GM18520 (cell line): ENCODE results near the gene BIVM.

Experiments
- ATAC-seq: cut with Tn5 transposase; IDR thresholded peaks from one replicate; pipeline ENCODE4 v1.9.1; 2021; ENCODE audit not compliant: unreplicated experiment

The BIVM gene

DNA sequence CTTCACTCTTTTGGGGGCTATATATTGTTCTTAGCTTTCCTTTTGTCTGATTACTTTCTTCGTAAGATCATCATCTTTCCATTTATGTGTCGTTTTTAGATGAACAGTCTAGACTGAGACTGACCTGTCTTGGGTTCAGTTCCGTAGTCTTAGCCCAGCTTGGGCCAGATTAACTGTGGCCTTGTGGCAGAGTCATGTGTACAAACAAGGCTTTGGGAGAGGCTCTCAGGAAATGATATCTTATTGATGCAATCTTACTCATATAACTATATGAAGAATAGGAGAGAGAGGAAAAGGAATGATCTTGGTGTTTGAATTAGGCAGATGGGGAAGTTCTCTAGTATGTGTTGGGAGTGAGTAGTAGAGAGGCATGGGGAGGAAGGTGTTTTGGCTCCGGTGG lies 40.1 kb downstream of the BIVM start:
- ATAC-seq: no peak

DNA sequence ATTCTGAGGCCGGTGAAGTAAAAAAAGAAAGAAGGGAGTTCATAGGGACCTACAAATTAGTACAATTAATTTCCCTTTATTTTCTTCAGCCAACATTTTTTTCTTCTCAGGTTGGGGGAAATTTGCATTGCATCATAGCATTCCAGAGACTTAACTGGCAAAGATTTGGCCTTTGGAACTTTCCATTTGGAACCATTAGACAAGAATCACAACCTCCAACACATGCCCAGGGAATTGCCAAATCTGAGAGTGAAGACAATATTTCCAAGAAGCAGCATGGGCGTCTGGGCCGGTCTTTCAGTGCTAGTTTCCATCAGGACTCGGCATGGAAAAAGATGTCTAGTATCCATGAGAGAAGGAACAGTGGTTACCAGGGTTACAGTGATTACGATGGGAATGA lies 40.5 kb downstream of the BIVM start:
- no peak for ATAC-seq

- peak; percentile 5 for ATAC-seq
Observed at GRCh38 chr13:102845289-102845629, 46.3 kb downstream of the BIVM start.

DNA sequence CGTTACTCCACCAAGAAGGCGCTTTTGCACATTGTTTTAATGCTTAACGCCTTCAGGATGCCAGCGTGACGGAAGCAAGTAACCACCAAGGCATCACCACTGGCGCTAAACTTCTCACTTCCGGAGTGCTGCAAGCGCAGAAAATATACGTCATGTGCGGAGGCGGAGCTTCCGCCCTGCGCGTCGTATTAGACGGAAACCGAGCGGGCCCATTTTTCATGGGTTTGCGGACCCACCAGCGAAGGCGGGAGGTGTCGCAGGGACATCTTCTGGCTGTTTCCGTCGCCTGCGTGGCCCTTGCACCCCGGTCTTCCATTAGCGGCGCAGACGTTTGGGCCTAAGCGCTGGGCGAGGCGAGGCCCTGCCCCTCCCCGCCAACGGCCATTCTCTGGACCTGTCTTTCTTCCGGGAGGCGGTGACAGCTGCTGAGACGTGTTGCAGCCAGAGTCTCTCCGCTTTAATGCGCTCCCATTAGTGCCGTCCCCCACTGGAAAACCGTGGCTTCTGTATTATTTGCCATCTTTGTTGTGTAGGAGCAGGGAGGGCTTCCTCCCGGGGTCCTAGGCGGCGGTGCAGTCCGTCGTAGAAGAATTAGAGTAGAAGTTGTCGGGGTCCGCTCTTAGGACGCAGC lies 46.8 kb downstream of the BIVM start, which contains the start of gene ERCC5:
TSS of gene ERCC5 (plus strand) at position 403 of the 631 bp plus-strand sequence. CDS start 235 bp downstream, outside the sequence.
- ATAC-seq: peak; percentile 84

- peak; percentile 23 for ATAC-seq
Observed at GRCh38 chr13:102846261-102847015, 47.5 kb downstream of the BIVM start.

GRCh38 chr13:102847272-102848234 lies 48.6 kb downstream of the BIVM start:
- no peak for ATAC-seq

GRCh38 chr13:102848956-102849355 lies 50.0 kb downstream of the BIVM start:
- no peak for ATAC-seq

DNA sequence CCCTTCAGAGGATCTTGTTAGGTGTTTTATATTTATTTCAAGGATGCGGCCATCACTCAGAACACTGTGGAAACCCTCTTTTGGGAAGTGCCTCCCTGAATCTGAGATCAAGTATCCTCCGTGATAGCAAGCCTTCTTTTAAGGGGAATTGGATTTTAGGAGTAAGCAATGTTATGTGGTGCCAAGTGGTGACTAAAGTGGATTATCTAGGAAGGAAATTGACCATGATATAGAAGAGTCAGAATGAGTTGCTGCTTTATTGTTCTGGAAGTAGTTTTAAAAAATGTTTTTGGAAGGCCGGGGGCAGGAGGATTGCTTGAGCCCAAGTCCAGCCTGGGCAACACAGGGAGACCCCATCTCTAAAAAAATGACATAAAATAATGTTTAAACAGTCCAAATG lies 53.6 kb downstream of the BIVM start:
- no peak for ATAC-seq

- ATAC-seq: no peak
Observed at GRCh38 chr13:102854675-102855074, 55.8 kb downstream of the BIVM start.

DNA sequence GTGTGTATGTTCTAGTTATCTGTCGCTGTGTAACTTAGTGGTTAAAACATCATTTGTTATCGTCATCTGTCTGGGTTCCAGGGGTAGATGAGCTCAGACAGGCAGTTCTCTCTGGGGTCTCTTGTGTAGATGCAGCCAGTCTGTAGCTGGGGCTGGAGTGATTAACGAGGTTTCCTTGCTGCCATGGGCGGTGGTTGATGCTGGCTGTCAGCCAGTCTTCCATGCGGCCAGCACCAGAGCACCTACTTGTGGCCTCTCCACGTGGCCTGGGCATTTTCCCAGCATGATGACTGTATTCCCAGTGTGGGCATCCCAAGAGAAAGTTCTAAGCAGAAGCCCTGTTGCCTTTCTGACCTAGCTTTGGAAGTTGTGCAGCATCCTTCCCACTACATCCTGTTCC lies 57.6 kb downstream of the BIVM start:
- ATAC-seq: no peak

- ATAC-seq: no peak
Observed at GRCh38 chr13:102862624-102863210, 63.8 kb downstream of the BIVM start.

GRCh38 chr13:102863590-102863989 lies 64.7 kb downstream of the BIVM start:
- no peak for ATAC-seq

- no peak for ATAC-seq
Observed at GRCh38 chr13:102868366-102868936, 69.5 kb downstream of the BIVM start.

- no peak for ATAC-seq
Observed at GRCh38 chr13:102869948-102870676, 71.2 kb downstream of the BIVM start.

DNA sequence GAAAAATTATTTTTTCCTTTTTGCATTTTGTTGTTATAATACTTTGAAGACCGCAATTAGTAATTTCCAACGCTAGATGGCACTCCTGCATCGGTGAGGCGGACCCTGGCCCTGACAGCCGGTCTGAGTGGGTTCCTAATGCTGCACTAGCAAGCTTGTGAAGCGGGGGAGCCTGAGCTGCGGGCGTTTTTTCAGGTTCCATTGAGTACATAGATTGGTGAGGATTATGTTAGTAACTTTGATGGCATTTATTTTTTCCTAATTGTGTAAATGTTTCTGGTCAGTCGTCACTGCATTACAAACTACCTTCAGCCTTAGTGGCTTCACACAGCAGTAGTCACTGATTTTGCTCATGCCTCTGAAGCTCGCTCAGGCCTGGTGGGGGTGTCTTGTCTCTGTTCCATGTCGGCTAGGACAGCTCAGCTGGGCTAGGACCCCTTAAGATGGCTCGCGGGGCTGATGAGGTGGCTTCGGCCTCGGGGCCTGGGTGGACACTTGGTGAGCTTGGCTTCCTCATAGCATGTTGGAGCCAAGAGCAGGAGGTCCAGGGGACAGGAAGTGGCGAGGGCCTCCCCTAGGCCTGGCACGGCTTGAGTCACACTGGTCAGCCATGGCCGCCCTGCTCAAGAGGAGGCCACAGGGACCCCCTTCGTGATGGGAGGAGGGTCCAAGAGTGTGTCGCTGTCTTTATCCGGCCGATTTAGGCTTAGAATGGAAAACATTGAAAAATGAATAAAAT lies 71.9 kb downstream of the BIVM start:
- ATAC-seq: peak; percentile 30

GRCh38 chr13:102872131-102872530 lies 73.2 kb downstream of the BIVM start:
- ATAC-seq: no peak

DNA sequence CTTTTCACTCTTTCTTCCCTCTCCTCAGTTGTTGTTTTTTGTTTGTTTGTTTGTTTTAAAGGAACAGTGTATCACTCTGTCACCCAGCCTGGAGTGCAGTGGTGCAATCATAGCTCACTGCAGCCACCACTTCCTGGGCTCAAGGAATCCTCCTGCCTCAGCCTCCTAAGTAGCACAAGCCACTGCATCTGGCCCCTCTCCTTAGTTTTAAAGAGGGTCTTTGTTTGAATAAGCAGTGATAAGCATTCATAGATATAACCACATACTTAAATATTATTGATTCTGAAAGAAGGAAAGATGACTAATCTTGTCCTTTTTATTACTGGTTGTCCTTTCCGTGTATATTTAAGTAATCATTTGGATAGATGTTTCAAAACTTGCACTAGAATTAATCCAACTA lies 73.6 kb downstream of the BIVM start:
- no peak for ATAC-seq

DNA sequence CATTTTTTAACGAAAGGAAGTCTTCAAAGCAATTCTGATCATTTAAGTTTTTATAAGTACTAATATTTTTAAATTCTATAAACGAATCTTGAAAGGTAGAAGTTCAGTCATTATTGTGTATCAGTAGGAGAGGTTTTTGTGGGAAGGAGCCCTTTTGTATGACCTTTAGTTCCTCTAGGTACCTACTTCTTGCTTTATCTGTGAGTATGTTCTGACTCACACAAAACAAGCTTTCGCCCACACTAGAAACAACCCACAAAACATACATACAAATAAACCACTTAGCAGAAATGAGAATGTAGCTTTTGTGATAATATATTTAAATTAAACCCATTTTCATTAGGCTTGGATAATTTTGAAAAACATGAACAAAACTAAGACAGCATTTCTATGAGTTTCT lies 74.7 kb downstream of the BIVM start:
- ATAC-seq: peak; percentile 87

DNA sequence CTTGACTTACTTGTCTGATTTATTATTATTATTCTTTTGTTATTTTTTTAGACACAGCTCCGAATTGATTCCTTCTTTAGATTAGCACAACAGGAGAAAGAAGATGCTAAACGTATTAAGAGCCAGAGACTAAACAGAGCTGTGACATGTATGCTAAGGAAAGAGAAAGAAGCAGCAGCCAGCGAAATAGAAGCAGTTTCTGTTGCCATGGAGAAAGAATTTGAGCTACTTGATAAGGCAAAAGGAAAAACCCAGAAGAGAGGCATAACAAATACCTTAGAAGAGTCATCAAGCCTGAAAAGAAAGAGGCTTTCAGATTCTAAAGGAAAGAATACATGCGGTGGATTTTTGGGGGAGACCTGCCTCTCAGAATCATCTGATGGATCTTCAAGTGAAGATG lies 76.3 kb downstream of the BIVM start:
- ATAC-seq: no peak
